ENCODE results near the gene CRABP1. TPM values are rescaled to one million over a fixed set of nuclear protein-coding genes. Genes with fewer than 3 reads are reported as not detected.

Gene CRABP1
- total and polyA plus RNA-seq, 10 donors, result 3.5 to 159 (median 29.8) TPM

GRCh38 chr15:78360367-78360801, 20.2 kb downstream of the CRABP1 start:
- H3K36me3 ChIP-seq, result no peaks in the 10 kb centered on the region
- WGBS, 5 donors, result 84 to 90% (median 87%) methylated on average over 6 of the region's 6 CpGs
- H3K27me3 ChIP-seq (replicated peaks in 1 of 7), result peaks cover 0 to 4% (median 0%) of the 10 kb centered on the region in 7 donors
- no peaks in the 10 kb centered on the region for H3K9me3 ChIP-seq
- no peak overlapping the region for H3K27ac ChIP-seq
- TF ChIP-seq POLR2A (IDR thresholded peaks at IDR 0.05) (no peak), POLR2AphosphoS5 (IDR thresholded peaks at IDR 0.05) (no peak), CTCF (IDR thresholded peaks at IDR 0.05 in 8 of 11, conservative IDR thresholded peaks at IDR 0.05 in 3 of 11) (no peak)
- H3K4me3 ChIP-seq, result no peak overlapping the region
- peaks cover 0 to 18% (median 3%) of the 10 kb centered on the region in 6 donors for H3K4me1 ChIP-seq
- no peak for DNase-seq
- intact Hi-C loops (cut with DNase I; ENCODE audit: low total_unique reads), result no loop called here

- no peak for DNase-seq
- no peaks in the 10 kb centered on the region for H3K36me3 ChIP-seq
- TF ChIP-seq POLR2AphosphoS5 (IDR thresholded peaks at IDR 0.05) (no peak), CTCF (IDR thresholded peaks at IDR 0.05 in 8 of 11, conservative IDR thresholded peaks at IDR 0.05 in 3 of 11) (no peak), POLR2A (IDR thresholded peaks at IDR 0.05) (no peak)
- peaks cover 6 to 26% (median 9%) of the 10 kb centered on the region in 6 donors for H3K4me1 ChIP-seq
- H3K9me3 ChIP-seq, result no peaks in the 10 kb centered on the region
- H3K27ac ChIP-seq, result no peak overlapping the region
- no peak overlapping the region for H3K4me3 ChIP-seq
- H3K27me3 ChIP-seq (replicated peaks in 1 of 7), result peaks cover 0 to 6% (median 0%) of the 10 kb centered on the region in 7 donors
- 68 to 85% (median 79%) methylated on average over 8 of the region's 8 CpGs for WGBS, 5 donors
- intact Hi-C loops (cut with DNase I; ENCODE audit: low total_unique reads), result no loop called here
Measured at GRCh38 chr15:78360958-78361718, 21.0 kb downstream of the CRABP1 start.

GRCh38 chr15:78361771-78362506, 21.8 kb downstream of the CRABP1 start:
- Histone ChIP-seq H3K4me3 (no peak overlapping the region), H3K36me3 (no peaks in the 10 kb centered on the region), H3K9me3 (no peaks in the 10 kb centered on the region), H3K27me3 (replicated peaks in 1 of 7) (peaks cover 0 to 6% (median 0%) of the 10 kb centered on the region in 7 donors), H3K4me1 (peaks cover 6 to 30% (median 10%) of the 10 kb centered on the region in 6 donors), H3K27ac (no peak overlapping the region)
- WGBS, 5 donors, result 83 to 94% (median 92%) methylated on average over 2 to 6 of the region's 6 CpGs
- DNase-seq, result no peak
- no peak for TF ChIP-seq POLR2AphosphoS5 (IDR thresholded peaks at IDR 0.05)
- TF ChIP-seq CTCF (IDR thresholded peaks at IDR 0.05 in 8 of 11, conservative IDR thresholded peaks at IDR 0.05 in 3 of 11), result no peak
- TF ChIP-seq POLR2A (IDR thresholded peaks at IDR 0.05), result no peak
- intact Hi-C loops (cut with DNase I; ENCODE audit: low total_unique reads), result no loop called here

All from spleen (tissue), 11 donors.